Left colon (tissue), 2 donors: Measurements from ENCODE around the gene PRKAG3. TPM values are rescaled to one million over a fixed set of nuclear protein-coding genes. Genes with fewer than 3 reads are reported as not detected.

Experiments used
- ATAC-seq: fragments of 200-7000 bp; cut with Tn5 transposase; one replicate; pipeline ENCODE4 v1.9.1; 2020; ENCODE audit warnings: mild to moderate bottlenecking, moderate library complexity
- DNase-seq, 2 donors: peaks; one replicate each; pipeline ENCODE4 v3.0.0-alpha.2; 2020
- intact Hi-C, 2 donors: fragments of 100-400 bp; cut with DNase I in 1 of 2; cut with micrococcal nuclease in 1 of 2; formaldehyde crosslinking; loops; one replicate each; pipeline versions ENCODE4 v1.11.2 to v1.14.0; 2022; cut with DNase I, micrococcal nuclease
- total RNA-seq, 2 donors: library from RNA; stranded (reverse); fragmentation: NEBNext Ultra II Directional; extraction: Animal tissue kit (Norgen Biotek cat#: 25700); gene quantifications; one replicate each; pipeline ENCODE4 v1.2.1, GENCODE V29; 2021
- donor health status: DM: no; HTN: no; CAD: no.
- donor health status: DM: yes; HTN: yes; CAD: no.

The PRKAG3 gene
- total RNA-seq, 2 donors from 2014 or later = not detected

DNA sequence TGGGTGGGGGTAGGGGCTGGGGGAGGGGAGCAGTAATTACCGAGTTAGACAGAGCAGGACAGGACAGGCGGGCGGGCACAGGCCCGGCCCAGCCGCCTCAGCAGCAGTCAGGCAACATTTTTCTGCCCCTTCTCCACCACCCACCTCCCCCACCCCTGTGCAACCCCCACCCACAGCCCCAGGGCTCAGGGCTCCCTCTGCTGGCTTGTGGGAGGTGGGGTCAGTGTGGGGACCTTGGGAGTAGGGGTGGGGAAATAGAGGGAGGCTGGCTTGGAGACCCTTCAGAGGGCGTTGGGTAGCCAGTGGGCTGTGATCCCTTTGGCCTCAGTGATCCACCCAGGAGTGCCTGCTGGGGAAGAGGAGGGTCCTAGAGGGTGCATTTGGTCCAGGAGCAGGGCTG is 34.4 kb upstream of the PRKAG3 start:
- ATAC-seq (no peak), DNase-seq (no peak)
- intact Hi-C loops = no loop called here

DNA sequence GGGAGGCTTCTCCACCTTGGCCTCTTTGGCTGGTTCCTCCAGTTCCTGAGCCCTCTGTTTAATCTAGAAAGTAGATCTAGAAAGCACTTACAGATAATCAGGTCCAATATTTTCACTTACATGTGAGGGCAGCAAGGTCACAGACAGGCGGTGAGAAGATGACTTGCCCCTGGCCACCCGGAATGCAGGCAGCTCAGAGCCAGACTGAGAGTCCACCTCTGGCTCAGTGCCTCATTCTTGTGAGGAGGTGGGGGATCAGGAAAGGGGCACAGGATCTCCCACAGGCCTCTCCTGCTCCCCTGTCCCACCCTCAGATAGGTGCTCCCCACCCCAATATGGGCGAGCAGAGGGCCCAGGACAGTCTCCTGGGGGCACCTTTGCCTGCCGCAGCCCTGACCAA is 33.8 kb upstream of the PRKAG3 start:
- intact Hi-C loops = no loop called here
- no peak for DNase-seq
- no peak for ATAC-seq

DNA sequence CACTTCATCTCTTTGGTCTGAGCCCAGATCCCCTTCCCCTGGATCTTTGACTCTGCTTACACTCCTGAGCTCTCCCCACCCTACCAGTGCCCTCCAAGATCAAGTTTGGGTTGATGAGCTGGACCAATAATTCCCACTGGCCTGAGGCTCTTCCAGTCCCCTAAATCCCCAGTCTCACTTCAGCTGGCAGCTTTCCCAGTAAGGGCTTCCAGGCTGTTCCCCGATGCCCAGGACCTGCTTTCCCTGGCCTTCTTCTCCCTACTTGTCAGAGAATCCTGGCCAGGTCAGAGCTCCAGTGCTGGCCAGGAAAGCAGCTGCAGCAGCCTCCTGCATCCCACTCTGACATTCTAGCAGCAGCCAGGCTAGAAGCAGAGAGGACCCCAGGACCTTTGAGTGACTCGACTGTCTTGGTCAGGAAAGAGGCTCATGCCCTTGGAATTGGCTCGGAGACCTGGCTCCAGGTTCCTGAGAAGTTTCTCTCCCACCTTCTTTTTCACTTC is 31.5 kb upstream of the PRKAG3 start:
- DNase-seq = no peak
- intact Hi-C loops = no loop called here
- no peak for ATAC-seq

DNA sequence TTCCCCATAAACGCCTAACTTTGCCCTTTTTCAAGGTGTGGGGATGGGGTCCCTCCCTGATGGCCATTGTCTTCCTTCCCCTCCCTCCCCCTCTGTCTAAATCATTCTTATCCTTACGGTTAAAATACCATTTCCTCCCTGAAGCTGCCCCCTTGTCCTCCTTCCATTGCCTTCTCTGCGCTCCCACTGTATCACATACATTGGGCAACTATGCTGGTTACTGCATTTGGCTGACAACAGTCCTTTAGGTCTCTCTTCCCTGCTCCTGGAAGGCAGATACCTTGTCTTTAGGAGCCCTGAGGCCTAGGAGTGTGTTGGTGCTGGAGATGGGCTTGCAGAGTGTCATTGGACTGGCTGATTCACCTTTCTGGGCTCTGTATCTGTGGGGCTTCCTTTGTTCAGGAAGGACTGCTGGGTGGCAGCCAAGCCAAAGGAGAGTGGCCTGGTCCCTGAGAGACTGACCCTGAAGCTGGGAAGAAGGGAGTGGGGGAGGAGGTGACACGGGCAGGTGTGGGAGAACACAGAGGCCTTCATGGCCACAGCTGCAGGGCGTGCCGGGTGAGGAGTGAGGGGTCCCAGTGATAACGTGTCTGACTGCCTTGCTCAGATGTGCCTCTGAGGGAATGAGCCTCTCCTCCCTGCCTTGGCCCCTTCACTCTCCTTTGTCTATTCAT is 30.2 kb upstream of the PRKAG3 start:
- ATAC-seq (no peak), DNase-seq (peak in 1 of 2 donors; percentile 1)
- intact Hi-C loops = no loop called here

DNA sequence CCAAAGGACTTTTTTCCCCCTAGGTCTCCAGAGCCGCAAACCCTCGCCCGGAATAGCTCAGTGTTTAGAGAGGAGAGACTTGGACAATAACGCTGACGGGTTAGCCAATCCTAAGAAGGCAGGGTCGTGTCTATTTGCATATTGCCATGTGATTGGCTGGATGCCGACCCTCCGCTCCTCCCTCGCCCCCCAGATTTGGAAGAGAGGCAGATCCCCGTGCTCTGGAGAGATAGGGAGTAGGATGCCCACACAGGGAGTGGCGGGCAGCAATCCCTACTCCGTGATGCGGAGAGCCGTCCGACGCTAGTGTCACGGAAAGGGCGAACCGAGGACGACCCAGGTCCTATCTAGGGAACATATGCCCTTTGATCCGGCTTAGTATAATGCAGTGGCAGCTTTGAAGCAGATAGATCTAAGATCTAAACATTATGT is 29.4 kb upstream of the PRKAG3 start:
- DNase-seq = peak in 1 of 2 donors; percentile 37
- intact Hi-C loops = no loop called here
- ATAC-seq = no peak

DNA sequence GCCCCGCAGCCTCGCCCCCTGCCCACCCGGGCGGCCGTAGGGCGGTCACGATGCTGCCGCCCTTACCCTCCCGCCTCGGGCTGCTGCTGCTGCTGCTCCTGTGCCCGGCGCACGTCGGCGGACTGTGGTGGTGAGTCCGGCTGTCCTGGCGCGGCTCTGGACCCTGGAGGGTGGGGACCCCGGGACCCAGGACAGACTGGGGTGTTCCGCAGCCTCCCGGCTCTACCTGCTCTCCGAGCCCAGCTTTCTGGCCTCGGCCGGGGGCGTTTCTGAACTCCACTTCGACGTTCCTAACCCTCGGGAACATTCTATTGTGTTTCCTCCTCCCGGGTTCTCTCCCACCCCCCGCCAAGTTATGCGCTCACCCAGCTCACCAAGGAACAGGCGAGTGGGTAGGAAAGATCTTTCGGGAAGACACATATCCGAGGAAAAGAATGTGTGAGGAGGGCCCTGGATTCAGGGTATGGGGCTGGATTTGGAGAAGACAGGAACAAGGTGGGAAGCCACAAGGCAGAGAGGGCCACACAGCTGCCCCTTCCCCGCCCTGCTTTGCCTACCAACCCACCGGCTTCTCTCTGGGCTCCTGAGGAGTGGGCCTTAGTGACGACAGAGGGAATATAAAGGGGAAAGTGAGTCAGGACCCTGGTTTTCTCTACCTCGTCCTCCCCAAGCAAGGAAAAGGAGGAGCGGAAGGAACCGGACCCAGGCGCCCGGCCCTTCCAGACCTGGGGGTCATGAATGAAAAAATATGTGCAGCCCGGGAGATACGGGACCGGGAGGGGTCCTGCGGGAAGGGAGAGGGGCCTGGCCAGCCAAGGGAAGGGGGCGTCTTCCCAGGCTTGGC is 28.6 kb upstream of the PRKAG3 start:
- no peak for ATAC-seq
- intact Hi-C loops = no loop called here

DNA sequence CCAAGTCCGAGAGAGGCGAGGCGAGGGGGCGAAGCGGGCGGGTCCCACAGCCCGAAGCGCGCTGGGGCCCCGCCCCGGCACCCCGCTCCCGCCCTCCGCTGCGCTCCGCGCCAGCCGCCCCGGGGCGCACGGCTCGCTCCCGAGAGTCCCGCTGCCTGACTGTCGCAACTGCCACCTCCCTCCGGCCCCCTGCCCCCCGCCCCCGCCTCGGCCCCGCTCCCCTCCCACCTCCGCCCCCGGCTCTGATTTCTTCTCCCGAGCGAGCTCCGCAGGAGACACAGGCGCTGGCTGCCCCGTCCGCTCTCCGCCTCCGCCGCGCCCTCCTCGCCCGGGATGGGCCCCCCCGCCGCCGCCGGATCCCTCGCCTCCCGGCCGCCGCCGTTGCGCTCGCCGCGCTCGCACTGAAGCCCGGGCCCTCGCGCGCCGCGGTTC is 28.0 kb upstream of the PRKAG3 start, which contains the start of gene WNT6:
Gene WNT6 (plus strand): TSS at position 250 of the 432 bp plus-strand sequence. CDS start 233 bp downstream, outside the sequence.
- DNase-seq = peak in 1 of 2 donors; percentile 7
- no peak for ATAC-seq
- intact Hi-C loops = no loop called here

More for the DNA sequence above, 28.6 kb upstream of the PRKAG3 start:
- DNase-seq = peak in 1 of 2 donors; percentile 18

DNA sequence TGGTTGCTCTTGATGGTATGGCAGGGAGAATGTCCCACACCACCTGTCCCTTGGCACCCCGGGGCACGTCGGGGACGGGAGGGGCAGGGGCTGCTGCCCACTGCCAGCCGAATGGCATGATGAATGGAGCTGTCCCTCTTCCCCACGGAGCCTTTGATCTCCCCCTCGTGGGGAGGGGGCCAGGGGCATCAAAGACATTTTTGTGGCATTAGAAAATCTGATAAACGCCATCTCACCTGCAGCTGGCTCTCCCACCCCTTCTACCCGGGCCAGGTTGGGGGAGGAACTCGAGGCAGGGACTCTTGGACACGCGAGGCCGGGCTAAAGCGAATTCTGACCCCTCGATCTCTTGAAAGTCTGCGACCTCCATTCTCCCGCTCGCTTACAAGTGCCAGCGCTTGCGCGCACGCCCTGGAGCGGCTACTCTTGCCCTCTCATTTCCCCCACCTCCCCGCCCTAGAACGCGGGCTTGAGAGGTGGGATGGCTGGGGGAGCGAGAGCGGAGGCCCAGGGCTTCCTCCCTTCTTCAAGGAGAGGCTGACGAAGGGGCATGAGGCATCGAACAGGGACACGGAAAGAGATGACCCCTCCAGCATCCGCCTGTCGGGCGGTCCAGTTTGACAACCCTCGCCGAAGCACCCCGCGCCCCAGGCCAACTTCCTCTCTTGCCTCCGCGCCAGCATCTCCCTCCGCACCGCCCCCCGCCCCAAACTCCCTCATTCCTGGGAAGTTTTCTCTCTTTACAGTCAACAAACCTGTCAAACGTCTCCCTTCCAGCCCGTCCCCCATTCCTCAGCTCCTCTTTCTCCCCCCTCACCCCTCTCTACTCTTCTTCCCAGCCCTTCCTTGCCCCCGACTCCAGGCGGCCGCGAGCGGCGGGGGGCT is 27.3 kb upstream of the PRKAG3 start:
- no peak for ATAC-seq
- intact Hi-C loops = no loop called here
- DNase-seq = peak in 1 of 2 donors; percentile 19

DNA sequence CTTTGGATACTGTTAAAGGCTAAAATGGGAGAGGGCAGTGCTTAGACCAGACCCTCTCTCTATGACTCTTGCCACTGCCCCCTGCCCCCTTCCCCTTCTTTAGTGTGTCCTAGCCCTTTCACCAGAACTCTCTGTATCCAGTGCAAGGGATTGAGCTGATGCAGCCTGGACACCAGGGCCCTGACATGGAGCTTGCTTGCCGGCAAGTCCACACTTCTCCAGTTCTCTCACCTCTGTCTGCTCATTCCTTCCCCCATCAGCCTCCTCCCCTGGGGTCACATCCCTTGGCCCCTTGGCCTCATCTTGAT is 26.5 kb upstream of the PRKAG3 start:
- DNase-seq (peak in 1 of 2 donors; percentile 7), ATAC-seq (no peak)
- intact Hi-C loops = no loop called here

DNA sequence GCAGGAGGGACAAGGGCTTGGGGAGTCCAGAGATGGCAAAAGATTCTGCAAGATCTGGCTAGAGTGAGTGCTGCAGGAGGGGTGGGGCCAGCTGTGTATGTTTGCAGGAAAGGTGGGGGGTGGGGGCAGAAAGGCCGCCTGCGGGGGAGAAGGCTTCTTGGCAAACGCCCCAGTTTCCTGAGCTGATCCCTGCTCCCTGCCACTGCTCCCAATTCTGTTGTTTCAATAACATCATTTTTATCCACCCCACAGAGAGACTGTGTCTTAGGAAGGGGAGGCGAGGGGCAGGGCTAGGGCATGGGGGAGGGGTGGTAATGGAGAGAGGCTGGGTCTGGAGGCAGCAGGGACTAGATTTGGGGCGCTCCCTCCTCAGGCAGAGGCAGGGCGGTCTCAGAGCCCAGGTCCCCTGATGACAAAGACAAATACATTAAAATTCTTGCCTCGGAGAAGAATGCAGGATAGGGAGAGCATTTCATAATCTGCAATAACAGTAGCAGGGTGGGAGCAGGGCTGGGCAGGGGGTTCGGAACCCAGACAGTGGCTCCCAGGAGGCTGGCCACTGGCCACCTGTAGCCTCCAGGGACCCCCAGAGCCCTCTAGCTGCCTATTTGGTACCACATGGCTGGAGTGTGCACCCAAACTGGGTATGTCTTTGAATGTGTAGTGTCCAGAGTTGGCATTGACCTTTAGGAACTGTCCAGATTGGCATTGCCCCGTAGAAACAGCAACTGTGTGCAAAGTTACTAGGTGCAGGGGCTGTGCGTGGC is 26.0 kb upstream of the PRKAG3 start:
- ATAC-seq = no peak
- peak in 1 of 2 donors; percentile 15 for DNase-seq

DNA sequence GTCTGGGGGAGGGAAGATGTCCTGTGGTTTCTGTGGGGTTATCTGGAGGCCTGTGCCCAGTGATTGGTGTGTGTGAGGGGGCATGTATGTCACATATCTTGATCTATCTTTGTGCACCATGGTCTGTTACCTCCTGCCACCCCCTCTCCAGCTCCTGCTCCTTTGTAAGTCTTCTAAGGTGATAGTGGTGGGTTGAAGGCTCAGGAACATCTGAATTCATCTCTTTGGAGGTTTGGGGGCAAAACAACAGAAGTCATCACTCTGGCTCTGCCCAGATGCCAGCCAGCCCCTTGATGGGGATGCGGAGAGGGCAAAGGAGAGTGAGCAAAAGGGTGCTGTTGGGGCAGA is 25.3 kb upstream of the PRKAG3 start:
- DNase-seq (peak in 1 of 2 donors; percentile 8), ATAC-seq (no peak)
- intact Hi-C loops = no loop called here

More for the DNA sequence above, 26.0 kb upstream of the PRKAG3 start:
- intact Hi-C loops = no loop called here

DNA sequence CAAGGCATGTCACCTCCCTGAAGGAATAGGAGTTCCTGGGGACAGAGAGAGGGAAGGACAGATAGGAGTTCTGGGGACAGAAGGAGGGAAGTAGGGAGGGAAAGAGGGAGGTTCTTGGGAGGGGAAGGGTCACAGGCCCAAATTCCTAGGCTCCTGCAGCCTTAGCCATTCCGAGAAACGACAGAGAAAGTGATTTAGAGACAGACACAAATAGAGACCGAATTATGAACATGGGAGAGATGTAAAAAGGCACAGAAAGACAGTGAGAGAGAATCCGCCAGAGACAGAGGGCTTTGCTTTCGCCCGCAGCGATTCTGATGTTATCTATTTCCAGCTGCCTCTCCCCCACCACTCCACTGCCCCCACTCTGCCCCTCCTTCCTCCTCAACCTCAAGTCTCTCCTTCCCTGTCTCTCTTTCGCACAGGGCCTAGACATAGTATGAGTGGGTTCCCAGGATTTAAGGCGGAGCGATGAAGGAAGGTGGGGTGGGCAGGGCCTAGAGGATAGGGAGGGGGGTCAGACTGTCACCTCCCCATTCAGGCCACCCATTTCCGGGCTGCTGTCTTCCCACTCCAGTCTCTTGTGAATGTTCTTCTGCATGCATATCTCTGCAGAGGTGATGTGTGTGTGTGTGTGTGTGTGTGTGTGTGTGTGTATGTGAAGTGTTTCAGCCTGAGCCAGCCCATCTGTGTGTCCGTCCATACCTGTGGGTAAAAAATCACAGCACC is 24.7 kb upstream of the PRKAG3 start:
- intact Hi-C loops = no loop called here
- no peak for ATAC-seq
- DNase-seq = no peak

DNA sequence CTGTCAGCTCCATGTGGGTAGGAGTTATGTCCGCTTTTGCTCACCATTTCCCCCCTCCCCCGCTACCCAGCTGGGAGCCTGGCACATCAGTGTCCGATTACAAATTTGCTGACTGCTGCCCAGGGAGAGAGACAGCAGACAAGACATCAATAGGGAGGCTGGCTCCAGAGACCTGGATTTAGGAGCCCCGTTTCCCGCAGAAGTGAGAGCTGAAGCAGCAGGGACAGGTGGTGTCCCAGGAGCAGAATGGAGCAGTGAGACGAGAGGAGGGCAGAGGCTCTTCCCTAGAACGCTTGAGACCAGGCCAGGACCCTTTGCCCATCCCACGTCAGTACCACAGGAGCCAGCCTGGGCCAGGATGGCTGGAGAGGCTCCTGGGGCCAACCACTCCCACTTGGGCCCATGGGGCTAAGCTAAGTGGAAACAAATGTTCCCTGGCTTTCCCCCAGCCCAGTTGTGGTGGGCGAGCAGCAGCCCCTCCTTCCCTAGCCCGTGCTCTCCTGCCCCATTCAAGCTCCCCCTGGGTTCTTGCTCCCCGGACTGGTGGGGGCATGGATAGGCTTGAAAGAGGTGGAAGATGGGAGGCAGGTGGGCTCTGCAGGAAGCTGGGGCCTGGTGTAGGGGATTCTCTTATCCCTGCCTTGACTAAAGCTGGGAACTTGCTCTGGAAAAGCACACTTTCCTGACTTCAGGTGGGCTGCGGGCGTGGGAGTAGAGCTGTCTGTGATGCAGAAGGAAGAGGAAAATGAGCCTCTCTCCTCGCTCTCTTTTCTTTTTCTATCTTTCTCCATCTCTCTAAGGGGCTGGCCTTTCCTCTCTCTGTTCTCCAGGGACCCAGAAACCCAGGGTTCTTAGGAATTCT is 23.9 kb upstream of the PRKAG3 start:
- intact Hi-C loops = no loop called here

DNA sequence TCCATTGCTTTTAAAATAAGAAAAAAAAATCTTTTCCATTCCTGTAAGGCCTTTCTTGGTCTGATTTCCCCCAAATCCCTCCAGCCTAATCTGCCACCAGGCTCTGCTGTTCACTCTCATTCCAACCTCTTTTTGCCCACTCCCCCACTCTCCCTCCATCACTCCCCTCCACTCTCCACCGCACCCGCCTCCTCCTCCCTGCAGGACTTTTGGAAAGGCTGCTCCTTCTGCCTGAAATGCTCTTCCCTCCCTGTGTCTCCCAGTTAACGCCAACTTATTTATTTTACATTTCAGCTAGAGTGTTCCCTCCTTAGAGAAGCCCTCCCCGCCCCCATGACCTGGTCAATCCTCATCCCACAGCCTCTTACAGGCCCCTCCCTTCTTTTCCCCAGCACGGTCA is 23.3 kb upstream of the PRKAG3 start:
- intact Hi-C loops = no loop called here
- ATAC-seq = no peak
- peak in 1 of 2 donors; percentile 10 for DNase-seq

More for the DNA sequence above, 23.9 kb upstream of the PRKAG3 start:
- peak in 1 of 2 donors; percentile 9 for DNase-seq
- no peak for ATAC-seq

DNA sequence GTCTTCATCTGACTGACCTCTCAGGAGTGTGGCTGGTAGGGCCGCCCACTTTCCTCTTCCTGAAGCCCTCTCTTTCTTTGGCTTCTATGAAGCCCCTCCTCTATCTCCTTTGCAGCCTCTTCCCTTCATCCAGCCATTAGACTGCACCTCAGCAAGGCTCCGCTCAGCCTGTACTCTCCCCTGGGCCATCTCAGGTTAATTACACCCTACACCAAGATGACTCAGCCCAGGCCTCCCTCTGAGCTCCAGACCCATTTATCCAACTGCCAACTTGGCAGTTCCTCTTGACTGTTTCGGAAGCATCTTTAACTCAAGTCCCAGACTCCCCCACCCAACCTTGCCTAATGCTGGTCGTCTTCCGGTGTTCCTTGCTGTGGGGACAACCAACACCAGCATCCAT is 22.2 kb upstream of the PRKAG3 start:
- DNase-seq (peak in 1 of 2 donors; percentile 6), ATAC-seq (no peak)
- intact Hi-C loops = no loop called here

DNA sequence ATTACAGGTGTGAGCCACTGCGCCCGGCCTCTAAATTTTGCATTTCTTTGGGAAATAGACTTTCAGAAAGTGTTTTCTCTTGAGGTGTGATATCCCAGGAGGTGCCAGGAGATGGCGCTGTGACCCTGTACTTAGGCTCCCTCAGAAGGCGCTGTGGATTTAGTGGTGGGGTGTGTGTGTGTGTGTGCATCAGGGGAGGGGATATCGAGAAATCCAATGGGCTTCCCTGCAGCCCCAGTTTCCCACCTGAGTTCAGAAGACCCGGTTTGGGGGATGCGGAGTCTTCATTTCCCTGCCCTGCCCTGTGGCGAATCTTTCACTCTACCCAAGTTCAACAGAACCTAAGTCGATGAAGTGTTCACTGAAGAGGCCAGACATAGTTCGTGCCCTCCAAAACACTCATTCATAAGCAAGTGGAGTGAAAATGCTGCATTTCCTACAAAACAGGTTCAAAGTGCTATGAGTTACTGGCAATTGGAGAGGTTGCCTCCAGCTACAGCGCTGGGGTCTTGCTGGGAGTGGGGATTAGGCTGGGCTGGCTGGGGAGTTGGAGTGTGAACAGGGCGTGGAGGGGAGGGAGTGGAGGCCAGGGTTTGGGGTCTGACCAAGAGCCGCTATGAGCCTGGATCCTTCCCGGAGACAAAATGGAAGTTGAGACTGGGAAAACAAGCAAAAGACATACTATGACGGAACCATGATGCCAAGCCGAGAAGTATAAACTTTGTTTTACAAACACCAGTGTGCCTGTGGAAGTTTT is 21.5 kb upstream of the PRKAG3 start:
- DNase-seq (peak; percentile 32 to 75), ATAC-seq (peak; percentile 62)
- intact Hi-C loops = no loop called here
